TTC549 (cell line): ENCODE data around the gene ZFTA.
"Not testable (repeated sequence)": the region's sequence is repeated elsewhere in the genome, so short reads cannot be mapped to it uniquely, and the experiment has no call there.

Experiments used
- FAIRE-seq: peaks from 2 replicates; lab custom pipeline; 2012; peaks lifted over from hg19 to GRCh38; lab: Jason Lieb, UNC

Gene ZFTA

DNA sequence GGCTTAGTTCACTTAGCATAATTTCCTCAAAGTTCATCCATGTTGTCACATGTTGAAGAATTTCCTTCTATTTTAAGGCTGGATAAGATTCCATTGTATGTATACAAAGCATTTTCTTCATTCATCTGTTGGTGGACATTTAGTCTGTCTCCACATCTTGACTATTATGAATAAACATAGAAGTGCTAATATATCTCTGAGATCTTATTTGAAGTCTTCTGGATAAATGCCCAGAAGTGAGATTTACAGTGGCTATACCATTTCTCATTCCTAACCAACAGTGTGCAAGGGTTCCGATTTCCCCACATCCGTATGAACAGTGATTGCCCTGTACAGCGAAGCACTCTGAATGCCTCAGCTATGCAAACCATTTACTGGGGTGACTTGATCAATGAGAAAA is 6.6 kb upstream of the ZFTA start:
- no peak for FAIRE-seq

DNA sequence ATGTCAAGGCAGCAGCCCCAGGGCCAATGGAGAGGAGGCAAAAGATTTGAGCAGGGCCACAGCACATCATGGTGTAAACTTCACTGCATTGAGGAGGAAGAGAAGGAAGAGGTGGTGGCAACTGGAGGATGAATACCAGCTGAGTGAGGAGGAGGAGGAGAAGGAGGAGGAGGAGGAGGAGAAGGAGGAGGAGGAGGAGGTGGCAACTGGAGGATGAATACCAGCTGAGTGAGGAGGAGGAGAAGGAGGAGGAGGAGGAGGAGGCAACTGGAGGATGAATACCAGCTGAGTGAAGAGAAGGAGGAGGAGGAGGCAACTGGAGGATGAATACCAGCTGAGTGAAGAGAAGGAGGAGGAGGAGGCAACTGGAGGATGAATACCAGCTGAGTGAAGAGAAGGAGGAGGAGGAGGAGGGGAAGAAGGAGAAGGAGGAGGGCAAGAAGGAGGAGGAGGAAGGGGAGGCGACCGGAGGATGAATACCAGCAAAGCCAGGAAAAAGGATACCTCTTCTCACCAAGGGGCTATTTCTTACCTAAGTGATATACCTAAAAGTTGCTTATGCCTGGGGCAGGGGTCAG is 3.3 kb upstream of the ZFTA start:
- FAIRE-seq: not testable (repeated sequence)

DNA sequence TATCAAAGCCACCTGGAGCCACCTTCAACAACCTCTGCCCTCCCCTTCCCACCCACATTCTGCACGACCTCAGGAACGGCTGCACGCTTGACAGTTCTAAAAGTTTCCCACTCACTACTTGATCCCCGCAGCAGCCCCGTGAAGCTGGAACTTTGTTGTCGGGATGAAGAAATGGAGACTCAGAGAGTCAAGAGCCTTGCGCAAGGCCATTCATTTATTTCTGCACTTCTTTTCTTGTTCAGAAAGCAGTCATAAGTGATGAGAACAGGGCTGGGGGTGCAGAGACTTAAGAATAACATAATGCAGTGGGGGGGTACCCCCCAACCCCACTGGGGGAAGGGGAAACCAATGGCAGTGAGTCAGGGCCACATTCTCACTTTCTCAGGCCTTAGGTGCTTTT is 2.2 kb upstream of the ZFTA start:
- FAIRE-seq: no peak

DNA sequence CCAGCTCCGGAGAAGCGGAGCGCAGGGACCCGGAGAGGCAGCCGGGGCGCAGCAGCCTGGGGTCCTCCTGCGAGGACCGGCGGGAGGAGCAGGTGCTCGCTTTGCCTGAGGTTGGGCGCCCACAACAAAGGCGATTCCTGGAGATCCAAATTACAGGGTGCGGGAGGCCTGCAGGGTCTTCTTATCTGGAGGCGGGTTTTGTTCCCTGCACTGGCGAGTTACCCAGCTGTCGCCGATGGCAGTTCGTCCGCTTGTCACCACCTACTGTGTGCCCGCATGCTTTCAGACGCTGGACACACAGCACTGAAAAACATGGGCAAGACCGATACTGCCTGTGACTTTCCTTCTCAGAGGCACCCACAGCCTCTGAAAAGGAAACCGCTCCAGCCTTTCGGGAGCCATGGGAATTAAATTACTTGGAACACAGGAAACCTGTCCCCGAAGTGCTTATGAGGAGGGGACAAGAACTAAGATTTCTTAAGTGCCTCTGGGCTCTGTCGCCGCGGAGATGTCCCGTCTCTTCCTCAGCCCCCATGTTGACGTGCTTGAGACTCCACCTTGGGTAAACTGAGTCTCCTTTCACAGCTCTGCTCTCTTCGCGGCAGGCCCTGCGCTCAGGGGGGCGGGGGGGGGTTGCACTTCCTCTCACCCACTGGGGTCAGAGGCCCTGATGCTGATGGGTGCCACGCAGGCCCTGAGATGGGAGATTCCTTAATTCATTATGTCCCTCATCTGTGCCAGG is 1.3 kb upstream of the ZFTA start:
- no peak for FAIRE-seq

DNA sequence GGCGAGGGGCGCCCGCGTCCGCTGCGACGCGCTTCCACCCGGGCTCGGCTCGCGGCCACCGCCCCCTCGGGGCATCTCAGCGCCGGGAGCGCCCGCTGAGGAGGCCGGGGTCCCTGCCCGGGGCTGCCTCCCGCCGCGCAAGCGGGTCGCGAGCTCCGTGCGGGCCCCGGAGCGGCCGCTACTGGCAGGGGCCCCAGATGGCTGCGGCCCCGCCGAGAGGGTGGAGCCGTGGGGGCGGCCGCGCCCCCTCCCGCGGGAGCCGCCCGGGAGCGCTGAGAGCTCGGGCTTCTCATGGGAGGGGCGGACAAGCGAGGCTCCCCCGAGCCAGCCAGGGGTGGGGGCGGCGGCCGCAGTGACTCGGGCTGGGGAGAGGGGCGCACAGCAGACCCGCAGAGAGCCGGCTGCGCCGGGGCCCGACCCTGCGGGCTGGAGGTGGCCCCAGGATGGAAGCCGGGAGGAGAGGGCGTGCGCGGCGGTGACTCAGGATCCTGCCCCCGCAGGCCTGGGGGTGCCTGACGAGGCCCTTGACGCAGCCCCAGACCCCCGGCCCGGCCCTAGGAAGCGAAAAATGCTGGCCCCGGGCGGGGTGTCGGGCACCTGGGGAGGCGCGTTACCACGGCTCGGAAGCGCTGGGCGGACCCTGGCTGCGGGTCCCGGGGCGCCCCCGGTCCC is 603 bp upstream of the ZFTA start:
- no peak for FAIRE-seq

DNA sequence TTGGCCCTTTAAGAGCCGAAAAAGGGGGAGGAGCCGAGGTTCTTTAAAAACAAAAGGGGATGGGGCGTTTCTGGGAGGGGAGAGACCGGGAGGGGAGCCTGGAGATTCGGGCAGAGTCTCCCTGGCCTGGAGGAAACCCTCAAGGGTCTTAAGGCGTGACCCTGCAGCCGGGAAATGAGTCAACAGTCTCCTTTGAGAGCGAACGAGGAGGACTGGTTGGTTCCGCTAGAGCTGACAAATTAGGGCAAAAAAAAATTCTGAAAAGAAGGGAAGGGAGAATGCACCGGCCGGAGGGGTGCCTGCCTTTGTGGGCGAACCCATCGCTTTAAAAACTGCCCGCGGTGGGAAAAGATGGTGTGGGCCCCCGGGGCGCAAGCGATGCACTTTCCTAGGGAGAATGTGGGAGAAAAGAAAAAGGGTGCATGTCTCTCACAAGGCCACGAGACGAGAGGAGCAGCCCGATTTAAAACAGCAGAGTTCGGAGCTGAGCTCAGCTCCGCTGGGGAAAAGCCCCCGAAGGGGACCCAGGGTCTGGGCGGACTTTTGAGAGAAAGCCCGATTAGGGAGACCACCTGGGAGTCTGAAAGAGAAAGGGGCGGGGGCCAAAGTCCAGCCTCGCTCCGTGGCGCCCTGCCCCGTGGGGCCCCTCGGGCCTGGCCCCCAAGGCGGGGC is 874 bp downstream of the ZFTA start:
- peak; percentile 46 for FAIRE-seq

DNA sequence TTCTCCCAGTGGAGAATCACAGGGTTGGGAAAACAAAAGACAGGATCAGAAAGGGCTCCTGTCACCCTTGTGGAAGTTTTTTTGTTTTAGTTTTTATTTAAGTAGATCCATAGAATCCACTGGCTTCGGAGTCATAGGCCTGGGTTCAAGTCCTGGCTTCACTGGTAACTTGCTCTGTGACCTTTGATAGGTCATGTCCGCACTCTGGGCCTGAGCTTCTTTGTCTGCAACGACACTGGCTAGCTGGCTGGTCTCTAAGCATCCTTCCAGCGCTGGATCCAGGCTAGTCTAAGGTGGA is 1.4 kb downstream of the ZFTA start:
- no peak for FAIRE-seq

DNA sequence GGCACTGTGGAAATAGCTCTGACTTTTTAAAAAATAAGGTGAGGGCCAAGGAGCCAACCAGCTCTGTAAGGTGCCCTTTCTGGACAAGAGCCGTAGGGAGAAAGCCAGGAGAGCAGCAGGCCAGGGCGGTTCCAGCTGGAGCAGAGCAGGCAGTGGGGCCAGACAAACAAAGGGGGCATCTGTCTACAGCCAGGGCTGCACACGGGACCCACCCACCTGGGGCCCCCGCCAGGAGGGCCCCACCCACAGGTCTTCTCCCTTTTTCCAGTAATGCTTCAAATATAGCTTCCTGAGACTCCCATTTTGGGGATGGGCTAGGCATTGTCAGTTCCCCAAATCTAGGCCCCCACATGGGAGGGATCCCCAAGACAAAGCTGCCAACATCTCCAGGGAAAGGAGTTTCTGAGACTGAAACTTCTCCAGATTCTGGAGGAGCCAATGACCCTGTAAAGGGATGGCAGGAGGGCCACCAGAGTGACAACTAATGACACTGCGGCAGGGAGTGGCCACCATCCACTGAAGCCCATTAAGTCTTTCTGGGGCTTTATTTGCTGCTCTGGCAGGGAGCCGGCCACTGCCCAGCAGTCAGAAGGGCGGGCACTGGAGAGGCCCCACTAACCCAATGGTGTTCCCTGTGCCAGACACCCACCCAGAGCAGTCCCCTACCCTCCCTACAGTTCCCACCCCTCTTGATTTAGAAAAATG is 1.9 kb downstream of the ZFTA start:
- no peak for FAIRE-seq

DNA sequence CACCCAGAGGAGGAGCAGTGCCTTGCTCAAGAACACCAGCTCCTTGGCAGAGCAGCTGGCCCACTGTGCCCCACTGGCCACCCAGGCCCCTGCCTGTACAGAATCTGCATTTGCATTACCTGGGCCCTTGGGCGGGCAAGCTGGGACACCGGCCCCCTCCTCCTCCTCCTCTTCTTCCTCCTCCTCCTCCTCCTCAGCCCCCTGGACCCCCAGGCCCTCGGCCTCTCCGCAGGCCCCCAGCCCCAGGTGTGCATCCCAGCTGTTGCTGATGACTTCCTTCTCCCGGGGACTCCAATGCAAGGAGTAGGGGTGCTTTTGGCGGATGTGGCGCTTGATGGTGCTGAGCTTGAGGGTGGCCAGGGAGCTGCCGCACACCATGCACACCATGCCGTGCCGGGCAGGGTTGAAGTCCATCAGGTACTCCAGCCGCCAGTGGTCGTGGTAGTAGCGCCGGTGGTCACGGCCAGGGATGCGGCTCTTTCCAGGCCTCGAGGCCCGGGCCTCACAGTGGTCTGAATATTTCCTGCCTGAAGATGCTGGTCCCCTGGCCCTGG is 2.8 kb downstream of the ZFTA start:
- FAIRE-seq: no peak

DNA sequence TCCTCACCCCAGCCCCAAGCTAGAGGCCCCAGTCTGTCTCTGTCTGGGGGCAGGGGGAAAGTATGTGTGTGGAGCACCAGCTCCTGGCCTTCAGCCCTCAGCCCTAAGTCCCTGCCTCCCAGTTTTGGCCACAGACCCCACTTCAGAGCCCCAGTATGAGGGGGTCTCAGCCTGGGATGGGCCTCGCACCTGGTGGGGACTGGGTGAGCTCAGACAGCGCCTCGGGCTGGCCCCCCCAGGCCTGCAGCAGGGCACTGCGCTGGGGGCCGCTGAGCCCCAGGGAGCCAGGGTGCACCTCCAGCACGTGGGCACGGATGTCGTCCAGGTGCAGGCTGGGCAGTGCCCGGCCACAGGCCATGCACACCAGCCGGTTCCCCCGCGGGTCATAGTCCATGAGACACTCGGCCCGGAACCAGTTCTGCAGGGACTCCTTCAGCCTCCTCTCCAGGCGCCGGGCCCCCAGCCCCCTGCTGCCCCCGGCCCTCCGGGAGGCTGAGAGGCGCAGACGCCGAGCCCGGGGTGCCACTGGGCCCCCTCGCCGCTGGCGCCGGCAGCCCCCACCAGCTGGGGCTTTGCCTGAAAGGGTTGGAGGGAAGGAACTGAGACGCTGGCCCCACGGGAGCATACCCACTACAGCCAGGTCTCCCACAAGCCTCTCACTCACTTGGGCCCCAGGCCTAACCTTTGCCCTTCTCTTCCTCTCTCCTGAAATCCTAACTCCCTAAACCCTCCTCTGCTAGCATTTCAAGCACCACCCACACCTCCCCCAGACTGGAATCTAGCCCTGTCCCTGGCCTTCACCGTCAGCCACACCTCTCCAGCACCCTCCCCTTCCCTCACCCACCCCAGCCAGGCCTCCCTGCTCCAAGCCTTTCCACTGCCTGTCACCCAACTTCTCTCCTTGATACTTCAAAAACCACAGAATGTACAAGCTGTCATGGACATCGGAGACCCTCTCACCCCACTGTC is 3.6 kb downstream of the ZFTA start:
- no peak for FAIRE-seq

DNA sequence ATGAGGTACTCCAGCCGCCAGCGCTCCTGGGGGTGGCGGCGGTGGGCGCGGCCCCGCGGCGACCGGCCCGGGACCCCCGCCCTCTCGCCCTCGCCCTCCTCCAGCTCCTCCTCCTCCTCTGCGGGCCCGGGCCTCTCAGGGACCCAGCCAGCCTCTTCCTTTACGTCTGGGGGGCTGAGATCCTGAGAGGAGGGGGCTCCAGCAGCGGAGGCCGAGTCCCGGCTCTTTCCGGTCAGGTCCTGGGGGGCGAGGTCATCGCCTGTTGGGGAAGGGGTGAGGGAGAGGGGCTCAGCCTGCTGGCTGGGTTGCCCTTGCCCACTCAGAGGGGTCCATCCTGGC is 4.3 kb downstream of the ZFTA start:
- FAIRE-seq: no peak

DNA sequence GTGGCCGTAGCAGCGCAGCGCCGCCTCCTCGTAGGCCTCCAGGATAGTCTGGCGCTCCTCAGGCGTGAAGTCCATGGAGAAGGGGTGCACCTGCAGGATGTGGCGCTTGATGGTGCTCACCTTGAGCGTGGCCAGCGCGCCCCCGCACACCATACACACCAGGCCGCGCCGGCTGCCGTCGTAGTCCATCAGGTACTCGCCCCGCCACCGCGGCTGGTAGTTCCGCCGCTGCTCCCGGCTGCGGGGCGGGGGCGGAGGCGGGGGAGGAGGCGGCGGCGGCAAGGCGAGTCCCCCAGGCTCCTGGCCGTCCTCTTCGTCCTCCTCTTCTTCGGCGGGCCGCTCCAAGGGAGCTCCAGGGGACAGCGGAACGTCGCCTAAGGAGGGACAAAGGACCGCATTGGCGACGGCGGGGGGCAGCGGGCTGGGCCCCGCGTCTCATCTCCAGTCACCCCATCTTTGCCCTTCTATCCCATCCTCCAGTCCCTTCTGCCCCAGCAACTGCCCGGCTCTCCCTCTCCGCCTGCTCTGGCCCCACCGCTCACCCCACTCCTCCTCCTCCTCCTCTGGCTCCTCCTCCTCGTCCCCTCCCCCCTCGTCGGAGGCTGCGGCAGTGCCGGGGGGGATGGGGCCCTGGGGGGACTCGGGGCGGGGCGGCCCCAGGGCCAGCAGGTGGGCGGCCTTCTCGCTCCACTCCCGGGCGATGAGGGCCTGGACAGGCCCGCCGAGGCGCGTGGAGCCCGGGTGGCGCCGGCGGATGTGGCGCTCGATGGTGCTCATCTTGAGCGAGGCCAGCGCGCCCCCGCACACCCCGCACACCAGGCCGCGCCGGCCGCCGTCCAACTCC is 4.9 kb downstream of the ZFTA start:
- FAIRE-seq: no peak

DNA sequence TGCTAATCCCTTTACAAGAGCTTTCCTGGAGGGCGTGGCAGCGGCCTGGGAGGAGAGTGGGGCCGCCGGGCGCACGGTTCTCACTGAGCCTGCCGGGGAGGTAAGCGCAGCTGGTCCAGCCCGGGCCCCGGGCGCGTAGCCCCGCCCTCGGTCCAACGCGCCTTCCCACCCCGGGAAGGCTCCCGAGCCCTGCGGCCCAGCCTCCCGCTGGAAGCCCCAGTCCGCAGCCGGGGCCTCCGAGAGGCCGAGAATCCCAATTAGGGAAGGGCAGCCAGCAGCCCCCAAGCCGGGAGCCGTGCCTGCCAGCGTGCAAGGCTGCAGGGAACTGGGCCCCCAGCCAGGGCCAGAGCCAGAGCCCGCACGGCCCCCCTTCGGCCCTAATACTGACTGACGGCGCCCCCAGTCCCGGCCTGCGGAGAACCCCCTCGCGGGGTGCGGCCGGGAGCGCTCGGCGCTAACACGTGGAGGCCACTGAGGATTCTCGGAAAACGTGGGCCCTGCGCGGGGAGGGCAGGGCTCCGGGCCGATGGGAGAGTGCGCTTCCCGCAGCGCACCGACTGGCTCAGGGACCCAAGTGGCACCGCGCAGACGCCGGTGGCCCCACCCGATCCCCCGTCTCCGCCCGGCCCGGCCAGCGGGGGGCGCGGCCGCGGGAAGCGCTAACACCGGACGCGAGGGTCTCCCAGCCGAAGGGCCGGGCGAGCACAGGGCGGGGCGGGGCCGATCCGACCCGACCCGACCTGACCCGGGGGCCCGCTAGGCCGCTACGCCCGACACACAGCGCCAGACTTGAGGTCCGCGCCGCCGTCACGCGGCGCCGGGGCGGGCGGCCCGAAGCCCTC is 5.7 kb downstream of the ZFTA start:
- FAIRE-seq: no peak

DNA sequence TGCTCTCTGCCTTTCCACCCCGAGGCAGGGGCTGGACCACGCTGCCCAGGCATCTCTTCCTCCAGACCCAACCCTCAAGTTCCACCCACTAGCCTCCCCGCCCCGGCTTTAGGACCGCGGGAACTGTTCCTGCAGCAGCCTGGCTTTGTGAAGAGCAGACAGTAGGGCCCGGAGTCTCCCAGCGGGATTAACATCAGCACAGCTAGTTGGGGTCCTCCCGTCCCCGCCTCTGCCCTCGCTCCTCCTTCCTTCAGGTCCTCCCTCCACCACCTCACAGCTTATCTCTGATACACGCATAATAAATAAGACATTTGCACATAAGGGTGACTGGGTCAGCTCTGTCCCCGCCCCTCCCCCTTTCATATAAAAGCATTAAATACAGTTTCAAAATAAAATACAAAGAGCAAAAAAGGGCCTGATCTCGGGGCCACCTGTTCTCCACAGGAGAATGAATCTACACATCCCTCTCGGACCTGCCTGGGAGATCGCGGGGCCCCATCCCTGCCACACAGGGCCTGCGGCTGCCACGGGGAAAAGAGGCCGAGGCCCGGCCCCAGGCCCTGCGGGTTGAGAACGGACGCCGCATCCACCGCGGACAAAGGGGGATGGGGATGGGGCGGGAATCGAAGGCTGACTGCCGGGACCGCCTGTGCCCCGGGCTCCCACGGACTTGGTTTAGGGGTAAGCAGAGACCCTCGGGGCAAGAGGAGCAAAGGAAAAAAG is 6.5 kb downstream of the ZFTA start:
- no peak for FAIRE-seq

DNA sequence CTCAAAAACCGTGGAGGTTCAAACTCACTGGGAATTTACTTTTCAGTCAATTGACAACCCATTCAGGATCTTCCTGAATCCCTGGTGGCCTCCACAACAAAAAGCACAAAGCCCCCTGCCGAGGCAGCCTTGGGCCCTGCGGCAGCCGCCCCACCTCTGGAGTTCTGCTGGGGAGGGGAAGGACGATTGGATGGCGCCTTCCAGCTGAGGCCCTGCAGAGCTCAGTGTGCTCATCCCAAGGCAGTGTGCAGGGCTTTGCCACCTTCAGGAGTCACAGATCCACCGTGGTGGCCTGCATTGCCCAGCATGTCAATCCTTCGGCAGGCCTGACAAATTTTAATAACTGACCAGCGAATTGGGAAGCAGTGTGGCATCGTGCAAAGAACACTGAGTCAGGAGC is 7.4 kb downstream of the ZFTA start:
- FAIRE-seq: no peak

DNA sequence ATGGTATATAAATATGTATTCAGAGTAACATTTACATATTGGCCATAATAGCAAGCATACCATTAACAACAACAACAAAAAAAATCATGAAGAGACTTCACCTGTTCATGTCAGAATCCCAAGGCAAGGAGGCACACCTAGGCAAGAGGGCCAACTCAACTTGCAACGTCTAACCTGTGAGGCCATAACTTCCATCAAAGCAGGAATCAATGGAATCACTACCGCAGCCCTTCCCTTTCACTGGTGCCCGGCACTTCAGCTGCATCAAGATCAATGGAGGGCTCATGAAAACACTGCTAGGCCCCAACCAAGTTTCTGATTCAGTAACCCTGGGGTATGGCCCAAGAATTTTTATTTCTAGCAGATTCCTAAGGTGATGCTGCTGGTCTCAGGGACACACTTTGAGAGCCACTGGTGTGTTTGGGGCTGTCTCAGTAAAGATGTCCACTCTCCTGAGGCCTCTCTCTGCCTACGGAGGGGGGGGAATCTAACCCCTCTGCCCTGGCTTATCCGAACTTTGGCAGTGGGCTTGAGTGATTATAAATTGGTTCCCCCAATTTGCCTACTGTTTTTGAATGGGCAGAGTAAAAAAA is 8.0 kb downstream of the ZFTA start:
- no peak for FAIRE-seq

DNA sequence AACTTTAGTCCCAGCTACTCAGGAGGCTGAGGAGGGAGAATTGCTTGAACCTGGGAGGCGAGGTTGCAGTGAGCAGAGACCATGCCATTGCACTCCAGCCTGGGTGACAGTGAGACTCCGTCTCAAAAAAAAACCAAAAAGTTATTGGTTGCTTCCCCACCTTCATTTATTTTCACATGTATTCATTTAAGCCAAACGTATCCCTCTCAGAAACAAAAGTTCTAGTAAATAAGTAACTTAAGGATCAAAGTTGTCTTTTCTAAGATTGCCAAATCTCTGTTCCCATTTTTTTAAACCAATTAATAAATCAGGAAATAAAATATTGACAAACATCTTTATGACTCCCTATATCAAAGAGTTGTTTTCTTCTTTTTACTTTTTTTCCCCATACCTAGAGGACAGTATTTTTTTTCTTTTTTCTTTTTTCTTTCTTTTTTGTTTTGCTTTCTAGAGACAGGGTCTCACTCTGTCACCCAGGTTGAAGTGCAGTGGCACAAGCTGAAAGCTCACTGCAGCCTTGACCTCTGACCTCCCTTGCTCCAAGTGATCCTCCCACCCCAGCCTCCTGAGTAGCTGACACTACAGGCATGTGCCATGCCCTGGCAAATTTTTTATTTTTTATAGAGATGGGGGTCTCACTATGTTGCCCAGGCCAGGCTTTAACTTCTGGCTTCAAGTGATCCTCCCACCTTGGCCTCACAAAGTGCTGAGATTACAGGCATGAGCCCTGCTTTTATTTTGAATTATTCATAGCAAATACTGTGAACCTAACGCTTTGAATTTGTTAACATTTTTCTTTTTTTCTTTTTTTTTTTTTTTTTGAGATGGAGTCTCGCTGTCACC is 11.4 kb downstream of the ZFTA start:
- no peak for FAIRE-seq

DNA sequence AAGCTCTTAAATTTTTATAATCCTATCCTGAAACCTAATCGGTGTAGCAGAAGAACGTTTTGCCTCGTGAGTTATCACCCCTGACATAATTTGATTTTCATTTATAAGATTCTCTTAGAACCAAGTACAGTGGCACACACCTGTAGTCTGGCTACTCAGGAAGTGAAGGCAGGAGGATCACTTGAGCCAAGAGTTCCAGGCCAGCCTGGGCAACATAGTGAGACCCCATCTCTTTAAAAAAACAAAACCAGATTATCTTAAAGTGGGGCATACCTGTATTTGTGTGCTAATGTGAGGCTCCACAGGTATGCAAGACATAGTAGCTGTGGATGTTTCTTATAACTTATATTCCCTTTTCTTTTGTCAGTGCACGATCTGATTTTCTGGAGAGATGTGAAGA is 19.0 kb downstream of the ZFTA start:
- FAIRE-seq: no peak
